Measurements from ENCODE around the gene SPIN2A.
A peak's percentile ranks its signal among the peaks of the same experiment; 100 is the strongest.
"Not testable (repeated sequence)": the region's sequence is repeated elsewhere in the genome, so short reads cannot be mapped to it uniquely, and the experiment has no call there.

SPIN2A gene

GRCh38 chrX:57133706-57134105 lies 3.5 kb downstream of the SPIN2A start:
- Histone ChIP-seq H3K27me3 (ENCODE audit: insufficient read depth, low read length, poor library complexity, severe bottlenecking) (no peaks in the 10 kb centered on the region), H4K20me1 (ENCODE audit: insufficient read depth, low read length, poor library complexity, severe bottlenecking) (no peaks in the 10 kb centered on the region), H3K9ac (ENCODE audit: low read depth, low read length, poor library complexity, severe bottlenecking) (no peak overlapping the region), H3K4me3 (ENCODE audit: low read length, poor library complexity, severe bottlenecking) (no peak overlapping the region), H3K9me2 (replicated peaks; ENCODE audit: low read depth, low read length) (no peaks in the 10 kb centered on the region), H3K79me2 (ENCODE audit: insufficient read depth, low read length) (no peaks in the 10 kb centered on the region), H3K36me3 (ENCODE audit: insufficient read depth, low read length) (no peaks in the 10 kb centered on the region), H3K4me2 (ENCODE audit: low read depth, low read length, poor library complexity, severe bottlenecking) (no peak overlapping the region), H3K4me1 (ENCODE audit: insufficient read depth, low read length, poor library complexity, severe bottlenecking) (peaks cover 3% of the 10 kb centered on the region), H3F3A (ENCODE audit: low read depth) (no peaks in the 10 kb centered on the region), H3K9me3 (ENCODE audit: insufficient read depth, low read depth, low read length) (no peaks in the 10 kb centered on the region), H2AFZ (ENCODE audit: low read length) (no peak overlapping the region)
- TF ChIP-seq, protein P1, sequence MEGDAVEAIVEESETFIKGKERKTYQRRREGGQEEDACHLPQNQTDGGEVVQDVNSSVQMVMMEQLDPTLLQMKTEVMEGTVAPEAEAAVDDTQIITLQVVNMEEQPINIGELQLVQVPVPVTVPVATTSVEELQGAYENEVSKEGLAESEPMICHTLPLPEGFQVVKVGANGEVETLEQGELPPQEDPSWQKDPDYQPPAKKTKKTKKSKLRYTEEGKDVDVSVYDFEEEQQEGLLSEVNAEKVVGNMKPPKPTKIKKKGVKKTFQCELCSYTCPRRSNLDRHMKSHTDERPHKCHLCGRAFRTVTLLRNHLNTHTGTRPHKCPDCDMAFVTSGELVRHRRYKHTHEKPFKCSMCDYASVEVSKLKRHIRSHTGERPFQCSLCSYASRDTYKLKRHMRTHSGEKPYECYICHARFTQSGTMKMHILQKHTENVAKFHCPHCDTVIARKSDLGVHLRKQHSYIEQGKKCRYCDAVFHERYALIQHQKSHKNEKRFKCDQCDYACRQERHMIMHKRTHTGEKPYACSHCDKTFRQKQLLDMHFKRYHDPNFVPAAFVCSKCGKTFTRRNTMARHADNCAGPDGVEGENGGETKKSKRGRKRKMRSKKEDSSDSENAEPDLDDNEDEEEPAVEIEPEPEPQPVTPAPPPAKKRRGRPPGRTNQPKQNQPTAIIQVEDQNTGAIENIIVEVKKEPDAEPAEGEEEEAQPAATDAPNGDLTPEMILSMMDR (conservative IDR thresholded peaks at IDR 0.05; ENCODE audit: low read length) = no peak
- TF ChIP-seq EZH2phosphoT487 (IDR thresholded peaks at IDR 0.05; ENCODE audit: borderline replicate concordance) = no peak

DNA sequence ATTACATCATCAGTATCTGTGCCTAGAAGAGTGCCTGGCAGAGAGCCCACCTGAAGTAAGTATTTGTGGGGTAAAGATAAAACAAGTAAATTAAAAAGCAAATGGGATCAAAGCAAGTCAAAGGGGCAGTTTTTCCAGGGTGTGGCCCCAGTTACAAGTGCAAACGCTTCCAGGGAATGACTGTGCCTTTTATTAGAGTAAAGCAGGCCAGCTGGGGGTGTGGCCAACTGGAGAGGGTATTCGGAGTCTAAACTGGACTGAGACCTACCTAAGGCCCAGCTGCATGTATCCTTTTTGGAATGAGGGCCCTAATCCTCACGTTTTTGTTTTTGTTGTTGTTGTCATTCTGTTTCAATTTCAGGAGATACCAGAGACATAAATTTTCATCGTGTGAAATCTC lies 3.9 kb downstream of the SPIN2A start:
- H3F3A ChIP-seq (ENCODE audit: low read depth); H3K9me2 ChIP-seq (replicated peaks; ENCODE audit: low read depth, low read length); H3K36me3 ChIP-seq (ENCODE audit: insufficient read depth, low read length); H3K4me2 ChIP-seq (ENCODE audit: low read depth, low read length, poor library complexity, severe bottlenecking); H3K4me3 ChIP-seq (ENCODE audit: low read length, poor library complexity, severe bottlenecking); H3K27me3 ChIP-seq (ENCODE audit: insufficient read depth, low read length, poor library complexity, severe bottlenecking); H3K9me3 ChIP-seq (ENCODE audit: insufficient read depth, low read depth, low read length); H3K4me1 ChIP-seq (ENCODE audit: insufficient read depth, low read length, poor library complexity, severe bottlenecking); H3K9ac ChIP-seq (ENCODE audit: low read depth, low read length, poor library complexity, severe bottlenecking); H3K79me2 ChIP-seq (ENCODE audit: insufficient read depth, low read length); H4K20me1 ChIP-seq (ENCODE audit: insufficient read depth, low read length, poor library complexity, severe bottlenecking); H2AFZ ChIP-seq (ENCODE audit: low read length): not testable (repeated sequence)

DNA sequence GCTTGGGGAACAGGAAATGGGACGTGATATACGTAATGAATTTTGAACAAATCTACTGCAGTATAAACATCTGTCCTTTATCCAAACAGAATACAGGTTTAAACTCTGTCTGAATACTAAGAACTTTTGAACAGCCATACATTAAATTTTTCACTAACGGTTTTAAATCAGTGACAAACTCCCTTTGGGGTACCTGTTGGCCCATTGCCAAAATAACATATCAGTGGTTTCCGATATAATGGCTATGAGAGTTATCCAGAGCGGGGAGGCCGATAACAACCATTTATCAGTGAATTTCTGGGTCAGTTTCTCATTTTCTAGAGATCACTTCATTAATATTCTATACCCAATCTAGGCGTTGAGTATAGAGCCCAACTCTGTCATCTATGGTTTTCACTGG lies 5.2 kb downstream of the SPIN2A start:
- Histone ChIP-seq H3K4me2 (ENCODE audit: low read depth, low read length, poor library complexity, severe bottlenecking) (no peak overlapping the region), H2AFZ (ENCODE audit: low read length) (no peak overlapping the region), H3F3A (ENCODE audit: low read depth) (no peaks in the 10 kb centered on the region), H3K9me2 (replicated peaks; ENCODE audit: low read depth, low read length) (no peaks in the 10 kb centered on the region), H4K20me1 (ENCODE audit: insufficient read depth, low read length, poor library complexity, severe bottlenecking) (no peaks in the 10 kb centered on the region), H3K79me2 (ENCODE audit: insufficient read depth, low read length) (no peaks in the 10 kb centered on the region), H3K27me3 (ENCODE audit: insufficient read depth, low read length, poor library complexity, severe bottlenecking) (no peaks in the 10 kb centered on the region), H3K9me3 (ENCODE audit: insufficient read depth, low read depth, low read length) (no peaks in the 10 kb centered on the region), H3K36me3 (ENCODE audit: insufficient read depth, low read length) (no peaks in the 10 kb centered on the region), H3K9ac (ENCODE audit: low read depth, low read length, poor library complexity, severe bottlenecking) (no peak overlapping the region), H3K4me3 (ENCODE audit: low read length, poor library complexity, severe bottlenecking) (no peak overlapping the region), H3K4me1 (ENCODE audit: insufficient read depth, low read length, poor library complexity, severe bottlenecking) (peaks cover 3% of the 10 kb centered on the region)
- TF ChIP-seq EZH2phosphoT487 (IDR thresholded peaks at IDR 0.05; ENCODE audit: borderline replicate concordance) = no peak
- TF ChIP-seq, protein P1 (conservative IDR thresholded peaks at IDR 0.05; ENCODE audit: low read length) = no peak

DNA sequence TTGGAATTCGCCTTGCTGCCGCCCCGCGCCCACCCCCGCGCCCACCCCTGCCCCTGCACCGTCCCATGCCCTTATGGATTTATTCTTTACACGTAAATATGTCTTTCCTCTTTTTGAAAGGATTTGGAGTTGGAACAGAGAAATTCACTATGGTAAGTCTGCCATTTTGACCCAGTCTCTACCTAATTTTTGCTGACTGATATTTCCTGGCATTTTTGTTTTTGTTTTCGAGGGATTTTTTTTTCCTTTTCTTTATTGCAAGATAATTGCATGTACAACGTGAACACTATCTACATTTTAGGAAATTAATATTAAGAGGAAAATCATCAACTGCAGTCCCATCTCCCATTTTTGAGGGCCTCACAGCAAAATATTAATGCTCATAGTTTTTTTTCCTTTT lies 15.4 kb downstream of the SPIN2A start:
- Histone ChIP-seq H3F3A (ENCODE audit: low read depth) (no peaks in the 10 kb centered on the region), H3K4me1 (ENCODE audit: insufficient read depth, low read length, poor library complexity, severe bottlenecking) (no peaks in the 10 kb centered on the region), H3K27me3 (ENCODE audit: insufficient read depth, low read length, poor library complexity, severe bottlenecking) (no peaks in the 10 kb centered on the region), H3K9ac (ENCODE audit: low read depth, low read length, poor library complexity, severe bottlenecking) (peak overlapping the region; percentile 79), H4K20me1 (ENCODE audit: insufficient read depth, low read length, poor library complexity, severe bottlenecking) (no peaks in the 10 kb centered on the region), H3K79me2 (ENCODE audit: insufficient read depth, low read length) (peaks cover 4% of the 10 kb centered on the region; the same call in 1 of the 2 replicates), H3K9me3 (ENCODE audit: insufficient read depth, low read depth, low read length) (no peaks in the 10 kb centered on the region), H3K9me2 (replicated peaks; ENCODE audit: low read depth, low read length) (no peaks in the 10 kb centered on the region), H3K36me3 (ENCODE audit: insufficient read depth, low read length) (no peaks in the 10 kb centered on the region), H2AFZ (ENCODE audit: low read length) (peak overlapping the region; percentile 87), H3K4me2 (ENCODE audit: low read depth, low read length, poor library complexity, severe bottlenecking) (peak overlapping the region; percentile 79), H3K4me3 (ENCODE audit: low read length, poor library complexity, severe bottlenecking) (peak overlapping the region; percentile 80)
- no peak for TF ChIP-seq EZH2phosphoT487 (IDR thresholded peaks at IDR 0.05; ENCODE audit: borderline replicate concordance)
- TF ChIP-seq, protein P1 (conservative IDR thresholded peaks at IDR 0.05; ENCODE audit: low read length) = no peak

Measured in Loucy (cell line).